Hepatic stellate cell (primary cell): Measurements from ENCODE around the gene TRIM24.
A peak's percentile ranks its signal among the peaks of the same experiment; 100 is the strongest.
"Not testable (repeated sequence)": the region's sequence is repeated elsewhere in the genome, so short reads cannot be mapped to it uniquely, and the experiment has no call there.

ENCODE experiments used
- DNase-seq: peaks from one replicate; pipeline ENCODE4 v3.0.0; 2011; ENCODE audit warnings: low spot score

Gene TRIM24

GRCh38 chr7:138460649-138461607 lies 869 bp downstream of the TRIM24 start:
- DNase-seq = peak; percentile 48

- not testable (repeated sequence) for DNase-seq
These were observed 3.2 kb downstream of the TRIM24 start for GRCh38 chr7:138463291-138463618.

- no peak for DNase-seq
These were observed 5.0 kb downstream of the TRIM24 start for GRCh38 chr7:138465046-138465445.

GRCh38 chr7:138466069-138466756 lies 6.2 kb downstream of the TRIM24 start:
- not testable (repeated sequence) for DNase-seq

GRCh38 chr7:138468244-138469123 lies 8.4 kb downstream of the TRIM24 start:
- DNase-seq = no peak

GRCh38 chr7:138470391-138471157 lies 10.5 kb downstream of the TRIM24 start:
- DNase-seq = no peak

GRCh38 chr7:138472292-138473079 lies 12.4 kb downstream of the TRIM24 start:
- DNase-seq = no peak

GRCh38 chr7:138475377-138475776 lies 15.3 kb downstream of the TRIM24 start:
- no peak for DNase-seq

- no peak for DNase-seq
These were observed 17.1 kb downstream of the TRIM24 start for GRCh38 chr7:138477081-138477578.

- DNase-seq = no peak
These were observed 17.5 kb downstream of the TRIM24 start for GRCh38 chr7:138477581-138477980.

- no peak for DNase-seq
These were observed 18.4 kb downstream of the TRIM24 start for GRCh38 chr7:138478499-138478908.

- DNase-seq = no peak
These were observed 20.5 kb downstream of the TRIM24 start for GRCh38 chr7:138480527-138480926.

- no peak for DNase-seq
These were observed 21.7 kb downstream of the TRIM24 start for GRCh38 chr7:138481447-138482380.

- no peak for DNase-seq
These were observed 23.5 kb downstream of the TRIM24 start for GRCh38 chr7:138483531-138483930.

- not testable (repeated sequence) for DNase-seq
These were observed 25.4 kb downstream of the TRIM24 start for GRCh38 chr7:138485508-138485907.

- DNase-seq = not testable (repeated sequence)
These were observed 29.1 kb downstream of the TRIM24 start for GRCh38 chr7:138489139-138489538.

- DNase-seq = no peak
These were observed 31.7 kb downstream of the TRIM24 start for GRCh38 chr7:138491612-138492386.

- no peak for DNase-seq
These were observed 32.4 kb downstream of the TRIM24 start for GRCh38 chr7:138492423-138492822.
